NCI-H2227 (cell line): ENCODE results near the gene CTBP2.
A peak's percentile ranks its signal among the peaks of the same experiment; 100 is the strongest.

Experiments
- DNase-seq: peaks from one replicate; lab custom pipeline; 2025; ENCODE audit not compliant: unreplicated experiment; lab: John Stamatoyannopoulos, UW

CTBP2 gene

DNA sequence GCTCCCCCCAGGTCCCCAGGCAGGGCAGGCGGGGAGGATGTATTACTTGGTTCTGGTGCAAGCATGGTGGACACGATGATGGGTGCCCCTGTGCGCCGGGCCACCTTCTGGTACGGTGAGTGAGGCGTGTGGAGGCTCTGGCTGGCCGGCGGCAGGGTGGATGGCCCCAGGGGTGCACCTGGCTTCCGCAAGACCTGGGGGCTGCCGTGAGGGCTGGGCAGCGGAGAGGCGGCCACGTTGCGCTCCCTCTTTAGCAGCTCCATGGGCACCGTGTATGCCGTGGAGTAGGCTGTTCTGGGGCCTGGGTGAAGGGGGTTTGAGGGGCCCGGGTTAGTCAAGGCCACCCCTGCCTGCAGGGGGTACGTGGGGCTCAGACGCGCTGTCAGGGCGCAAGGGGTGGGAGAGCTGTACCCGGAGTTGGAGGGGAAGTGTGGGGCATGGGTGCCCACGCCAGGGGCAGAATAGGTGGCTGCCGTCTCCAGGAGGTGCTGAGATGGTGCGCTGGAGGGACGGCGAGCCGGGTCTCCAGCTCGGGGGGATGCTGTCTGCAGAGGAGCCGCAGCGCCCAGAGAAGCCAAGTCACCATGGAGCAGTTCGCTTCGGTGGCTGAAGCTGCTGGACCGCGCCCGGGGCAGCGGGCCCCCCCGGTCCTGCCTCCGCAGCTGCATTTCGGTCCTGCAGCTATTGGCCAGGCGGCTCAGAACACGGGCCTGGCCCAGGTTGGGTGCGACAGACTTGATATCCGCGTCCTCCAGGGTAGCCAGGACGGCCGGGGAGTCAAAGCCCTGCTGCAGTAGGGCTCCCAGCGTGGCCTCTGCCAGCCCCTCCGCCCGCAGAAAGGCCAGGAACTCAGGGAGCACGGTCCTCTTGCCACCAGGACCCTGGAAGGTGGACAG lies 134.1 kb downstream of the CTBP2 start:
- no peak for DNase-seq

DNA sequence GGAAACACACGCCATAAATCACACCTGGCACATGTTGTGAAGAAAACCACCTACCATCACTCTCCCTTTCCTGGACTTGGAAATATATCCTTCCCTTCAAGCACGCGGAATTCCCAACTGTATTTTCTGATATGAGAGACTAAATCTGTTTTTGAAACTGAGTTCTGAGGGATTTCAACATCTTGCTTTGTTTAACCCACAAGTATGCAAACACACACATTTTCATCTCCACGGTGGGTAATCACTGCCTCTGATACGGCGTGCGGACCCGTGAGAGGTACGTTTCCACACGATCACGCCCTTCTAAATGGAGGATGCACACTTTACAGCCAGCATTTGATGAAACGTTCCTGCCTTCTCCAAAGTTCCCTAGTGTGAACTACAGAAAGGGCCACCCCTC lies 135.0 kb downstream of the CTBP2 start:
- DNase-seq, result no peak

DNA sequence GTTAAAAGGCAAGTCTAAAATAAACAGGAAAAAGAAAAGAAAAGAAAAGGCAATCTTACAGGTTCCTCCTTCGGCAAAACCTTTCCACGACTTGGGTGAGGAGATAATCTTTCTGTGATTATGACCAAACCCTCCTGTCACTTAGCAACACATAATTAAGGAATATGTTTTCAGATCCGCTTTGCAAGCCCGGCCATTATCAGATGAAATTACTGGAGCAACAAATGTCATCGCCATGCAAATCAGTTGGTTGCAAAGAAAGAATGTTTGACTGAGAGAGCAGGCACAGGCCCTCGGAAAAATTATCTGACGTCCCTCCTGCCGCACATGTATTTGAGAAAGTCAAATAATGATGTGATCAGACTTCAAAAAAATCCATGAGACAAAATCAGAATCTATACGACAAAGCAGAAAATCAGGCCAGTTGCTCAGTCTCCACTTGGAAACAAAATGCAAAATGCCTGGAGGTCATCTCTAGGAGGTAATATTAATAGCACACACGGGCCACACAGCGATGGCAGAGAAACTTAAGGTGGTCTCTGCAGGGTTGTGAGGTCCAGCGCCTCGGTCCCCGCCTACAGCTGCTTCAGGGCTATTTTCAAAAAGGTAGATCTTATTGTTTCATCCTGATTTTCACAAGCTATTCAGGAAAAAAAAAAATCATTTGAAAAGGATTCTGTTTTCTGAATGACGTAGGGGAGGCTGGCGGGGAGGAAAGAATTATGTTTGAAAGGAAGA lies 135.7 kb downstream of the CTBP2 start:
- DNase-seq, result peak; percentile 46

DNA sequence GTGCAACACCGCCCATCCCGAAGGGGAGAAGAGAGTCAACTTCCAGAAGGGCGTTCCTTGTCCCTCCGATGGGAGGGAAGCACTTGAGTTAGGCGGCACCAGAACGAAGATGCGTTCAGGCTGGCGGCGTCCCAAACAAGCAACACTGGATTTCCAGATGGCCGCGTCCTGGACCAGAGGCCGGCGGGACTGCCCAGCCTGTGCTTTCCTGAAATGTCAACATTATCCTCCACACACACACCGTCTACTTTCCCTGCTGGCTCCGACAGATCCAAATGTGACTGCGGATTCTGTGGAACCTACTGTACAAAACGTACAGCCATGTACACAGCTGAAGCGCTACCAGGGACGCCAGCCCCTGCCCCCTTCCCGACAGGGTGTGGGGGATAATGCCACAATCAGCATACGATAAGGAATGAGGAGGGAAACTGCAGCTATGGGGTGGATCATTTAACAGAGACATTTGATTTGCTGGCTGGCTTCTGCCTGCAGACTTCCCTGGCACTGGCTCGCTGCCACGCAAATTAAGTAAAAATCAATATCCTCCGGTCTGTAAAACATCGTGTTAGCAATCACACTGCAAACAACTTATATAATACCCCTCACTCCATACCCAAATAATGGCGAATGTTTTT lies 136.4 kb downstream of the CTBP2 start:
- peak; percentile 65 for DNase-seq

GRCh38 chr10:125023255-125023654 lies 137.1 kb downstream of the CTBP2 start:
- peak; percentile 59 for DNase-seq

- DNase-seq, result no peak
Measured at GRCh38 chr10:125022671-125023070, 137.7 kb downstream of the CTBP2 start.

GRCh38 chr10:125021686-125022344 lies 138.5 kb downstream of the CTBP2 start:
- DNase-seq, result peak; percentile 17

DNA sequence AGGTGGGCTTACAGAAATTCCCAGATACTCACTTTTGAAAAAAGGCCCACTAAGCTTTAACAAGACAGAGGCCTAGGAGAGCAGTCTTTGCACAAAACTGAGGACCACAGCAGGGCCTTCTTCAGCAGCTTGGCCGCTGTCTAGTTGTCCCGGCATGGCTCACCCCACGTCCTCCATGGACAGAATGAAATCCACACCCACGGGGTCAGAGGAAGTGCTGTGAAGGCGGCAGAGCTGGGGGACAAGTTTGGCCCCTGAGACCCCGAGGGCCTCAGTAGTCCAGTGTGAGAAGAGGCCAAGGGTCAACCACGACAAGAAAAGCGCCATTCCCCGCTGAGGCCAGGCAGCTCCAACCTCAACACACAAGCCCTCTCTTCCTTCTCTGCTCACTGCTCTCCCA lies 139.5 kb downstream of the CTBP2 start:
- no peak for DNase-seq

- no peak for DNase-seq
Measured at GRCh38 chr10:125020386-125020785, 140.0 kb downstream of the CTBP2 start.

DNA sequence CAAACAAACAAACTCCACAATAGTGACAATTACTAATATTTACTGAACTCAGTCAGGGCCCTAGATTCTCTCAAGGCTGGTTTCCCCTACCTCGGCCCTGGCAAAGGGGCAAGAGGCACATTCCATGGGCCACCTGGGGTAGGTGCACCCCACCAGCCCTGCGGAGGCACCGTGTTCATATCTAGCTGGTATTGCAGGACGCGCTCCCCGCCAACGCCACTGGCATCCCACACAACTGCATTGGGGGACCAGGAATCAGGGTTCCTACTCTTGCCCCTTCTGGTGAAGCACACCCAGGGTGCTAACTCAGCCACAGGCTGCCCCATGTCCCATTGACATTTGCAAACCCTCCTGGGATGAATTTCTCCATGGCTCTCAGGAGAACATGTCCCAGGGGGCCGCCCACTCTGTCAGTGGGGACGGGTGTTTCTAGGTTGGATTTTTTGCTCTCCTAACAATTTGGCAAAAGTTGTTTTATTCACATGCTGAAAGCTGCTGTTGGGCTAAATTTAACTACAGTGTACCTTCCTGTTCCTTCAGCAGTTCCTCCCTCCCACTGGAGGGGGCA lies 141.7 kb downstream of the CTBP2 start:
- no peak for DNase-seq

DNA sequence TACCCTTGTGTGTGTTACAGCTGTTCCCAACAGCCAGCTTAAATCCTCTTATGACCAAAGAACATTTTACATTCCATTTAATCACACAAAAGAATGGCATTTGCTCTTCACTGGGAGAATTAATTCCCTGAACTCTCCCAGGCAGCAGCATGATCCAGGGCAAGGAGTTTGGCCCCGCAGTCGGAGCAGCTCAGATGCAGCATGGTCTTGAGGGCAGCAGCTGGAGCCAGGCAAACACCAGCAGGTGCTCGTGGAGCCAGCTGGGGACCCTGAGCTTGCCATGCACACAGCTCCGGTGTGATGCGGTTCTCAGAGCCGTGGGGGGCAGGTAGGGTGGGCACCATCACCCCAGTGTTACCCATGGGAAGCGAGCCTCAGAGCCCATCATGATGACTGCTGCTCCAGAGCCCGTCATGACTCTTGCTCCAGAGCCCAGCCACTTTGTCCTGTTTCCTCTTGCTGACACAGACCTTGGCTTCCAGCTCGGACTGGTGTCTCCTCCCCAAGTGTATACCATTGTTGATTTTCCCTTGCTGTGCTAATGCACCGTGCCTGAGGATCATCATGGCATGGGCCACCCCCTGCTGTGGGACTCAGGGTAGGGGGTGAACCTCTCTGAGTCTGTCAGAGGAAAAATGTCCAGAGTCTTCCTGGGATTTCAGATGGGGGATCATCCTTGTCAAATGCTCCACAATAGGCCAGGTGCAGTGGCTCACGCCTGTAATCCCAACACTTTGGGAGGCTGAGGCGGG lies 142.6 kb downstream of the CTBP2 start:
- no peak for DNase-seq

GRCh38 chr10:125016611-125017202 lies 143.7 kb downstream of the CTBP2 start:
- DNase-seq, result no peak

DNA sequence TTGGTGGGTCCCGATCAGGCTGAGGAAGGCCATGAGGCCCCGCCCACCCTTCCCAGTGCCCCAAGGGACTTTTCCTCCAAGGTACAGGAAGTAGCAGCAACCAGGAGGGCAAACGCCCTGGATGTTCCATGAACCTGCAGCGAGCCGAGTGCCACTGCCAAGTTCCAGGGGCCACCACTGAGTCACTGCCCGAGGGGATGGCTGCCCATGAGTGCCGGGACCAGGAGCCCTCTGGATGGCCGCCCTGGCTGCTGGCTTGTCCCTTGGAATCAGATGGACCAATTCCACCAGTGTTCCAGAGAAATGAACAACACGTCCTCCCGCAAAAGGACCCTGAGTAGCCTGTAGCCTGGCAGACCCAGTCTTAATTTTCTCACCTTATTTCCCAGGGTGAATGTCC lies 144.2 kb downstream of the CTBP2 start:
- no peak for DNase-seq

DNA sequence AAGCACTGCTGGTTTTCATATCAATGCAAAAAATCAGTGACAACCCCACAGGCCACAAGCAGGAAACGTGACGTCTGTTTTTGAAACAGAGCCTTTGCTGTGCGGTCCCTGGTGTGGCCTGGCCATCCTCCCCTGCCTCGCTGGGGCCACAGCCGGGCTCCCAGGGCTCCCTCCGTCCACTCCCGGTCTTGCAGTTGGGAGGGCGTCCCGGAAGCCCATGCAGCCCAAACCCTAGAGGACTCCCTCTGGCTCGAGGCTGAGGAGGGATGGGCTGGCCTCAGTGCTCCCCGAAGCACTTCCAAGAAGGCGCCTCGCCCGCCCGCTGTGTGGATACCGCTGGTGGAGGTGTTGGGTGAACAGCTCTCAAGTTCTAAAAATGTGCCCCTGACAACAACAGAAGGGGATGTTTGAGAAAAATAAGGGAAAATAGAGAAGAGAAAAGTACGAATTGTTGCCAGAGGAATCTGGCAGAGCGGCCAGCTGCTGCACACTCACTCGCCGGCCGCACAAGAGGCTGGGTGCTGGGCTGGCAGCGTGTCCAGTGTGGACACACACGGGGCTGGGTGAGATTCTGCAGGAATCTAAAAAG lies 144.9 kb downstream of the CTBP2 start:
- no peak for DNase-seq

DNA sequence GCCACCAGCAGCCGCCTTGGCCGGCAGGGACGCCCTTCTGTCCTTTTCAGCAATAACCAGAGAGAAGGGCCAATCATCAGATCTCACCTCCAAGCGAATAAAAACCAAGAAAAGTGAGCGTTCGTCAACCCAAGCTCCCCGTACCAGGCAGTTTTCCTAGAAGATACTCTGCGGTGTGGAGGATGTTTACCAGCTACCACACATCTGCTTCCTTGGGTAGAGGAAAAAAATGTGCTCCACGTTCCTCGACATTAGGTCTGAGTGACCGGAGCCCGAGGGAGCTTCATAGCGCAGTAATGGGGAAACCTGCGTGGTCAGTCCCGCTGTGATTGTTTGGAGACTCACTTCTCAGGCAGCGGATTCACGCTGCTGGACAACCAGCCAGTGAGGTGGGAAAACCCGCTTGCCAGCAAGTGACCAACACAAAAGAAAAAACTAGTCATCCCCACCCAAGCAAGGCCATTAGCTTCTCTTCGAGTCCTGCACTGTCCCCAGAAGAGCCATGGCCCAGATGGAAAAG lies 145.5 kb downstream of the CTBP2 start:
- DNase-seq, result no peak

GRCh38 chr10:125014086-125014830 lies 146.1 kb downstream of the CTBP2 start:
- DNase-seq, result no peak

GRCh38 chr10:125013529-125013872 lies 146.9 kb downstream of the CTBP2 start:
- DNase-seq, result no peak

GRCh38 chr10:125012851-125013528 lies 147.4 kb downstream of the CTBP2 start:
- DNase-seq, result no peak
